Stimulated activated CD4-positive, alpha-beta T cell treated with anti-CD3 and anti-CD28 coated beads, TNF-alpha, amount 100 ng/mL, for 24 hours (primary cell): ENCODE measurements around the gene IL21R.

Experiments used
- DNase-seq, 3 experiments: peaks; one replicate each; pipeline ENCODE4 v3.0.0-alpha.2; 2020; ENCODE audit warnings: low read depth in 3 of 3

Gene IL21R

DNA sequence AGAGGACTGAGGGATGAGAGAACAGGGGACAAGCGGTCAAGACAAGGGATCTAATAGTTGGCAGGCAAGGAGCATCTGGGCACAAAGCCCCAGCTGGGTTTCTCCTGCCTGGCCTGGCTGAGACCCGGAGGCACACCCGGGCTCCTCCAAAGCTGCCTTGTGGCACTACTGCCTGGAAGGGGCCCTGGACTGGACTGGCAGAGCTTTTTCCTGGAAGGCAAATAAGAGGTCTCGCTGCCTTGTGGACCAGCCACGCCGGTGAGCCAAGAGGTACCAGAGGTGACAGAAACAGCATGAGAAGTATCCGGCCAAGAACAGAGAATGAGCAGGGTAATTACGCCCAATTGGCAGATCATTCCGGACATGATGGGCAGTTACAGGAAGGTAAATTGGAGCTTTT lies 83.2 kb downstream of the IL21R start:
- no peak for DNase-seq

DNA sequence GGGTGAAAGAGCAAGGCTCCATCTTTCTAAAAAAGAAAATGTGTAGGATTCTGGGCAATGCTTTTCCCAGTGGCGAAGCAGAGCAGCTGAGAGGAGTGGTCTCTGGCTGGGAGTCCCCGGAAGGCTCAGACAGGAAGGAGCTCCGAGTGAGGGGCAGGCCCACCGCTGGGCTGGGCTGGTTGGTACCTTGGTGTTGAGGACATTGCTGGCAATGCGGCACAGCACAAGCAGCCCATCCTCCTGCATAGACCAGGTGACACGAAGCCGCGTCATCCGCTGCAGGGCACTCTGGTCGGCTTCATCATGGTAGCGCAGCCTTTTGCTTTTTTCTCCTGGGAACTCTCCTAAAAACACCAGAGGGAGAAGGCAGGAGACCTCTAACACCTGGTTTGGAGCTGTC lies 83.8 kb downstream of the IL21R start:
- DNase-seq: no peak

DNA sequence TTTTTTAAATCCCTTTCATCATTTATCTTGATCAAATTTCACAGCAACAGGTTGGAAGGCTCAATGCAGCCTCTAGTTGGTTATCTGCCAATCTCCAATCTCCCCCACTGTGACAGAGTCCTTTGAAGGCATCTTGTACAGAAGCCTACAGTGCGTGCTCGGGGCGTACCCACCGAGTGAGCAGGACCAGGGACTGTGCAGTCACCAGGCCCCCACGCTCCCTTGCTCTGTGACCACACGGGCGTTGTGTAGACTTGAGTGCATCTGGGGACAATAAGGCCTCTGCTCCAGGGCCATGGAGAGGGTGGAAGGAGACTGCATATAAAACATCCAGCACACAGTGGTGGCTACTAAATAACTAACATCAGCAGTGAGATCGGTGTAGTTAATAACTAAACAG lies 84.4 kb downstream of the IL21R start:
- DNase-seq: no peak

DNA sequence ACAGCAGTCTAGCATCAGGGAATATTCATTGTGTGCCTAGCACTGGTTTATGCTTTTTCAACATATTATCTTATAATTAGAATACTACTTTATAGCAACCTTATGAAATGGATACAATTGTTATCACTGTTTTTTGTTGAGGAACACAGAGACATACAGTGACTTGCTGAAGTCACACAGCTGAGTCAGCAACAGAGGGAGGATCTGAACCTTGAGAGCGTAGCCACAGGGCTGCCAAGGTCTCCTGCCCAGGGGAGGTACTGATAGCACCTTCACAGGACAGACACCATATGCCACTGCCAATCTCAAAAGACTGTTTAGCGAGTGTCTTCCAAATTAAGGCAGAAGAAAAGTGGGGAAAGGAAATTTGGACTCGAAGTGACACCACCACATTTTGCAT lies 84.8 kb downstream of the IL21R start:
- no peak for DNase-seq

DNA sequence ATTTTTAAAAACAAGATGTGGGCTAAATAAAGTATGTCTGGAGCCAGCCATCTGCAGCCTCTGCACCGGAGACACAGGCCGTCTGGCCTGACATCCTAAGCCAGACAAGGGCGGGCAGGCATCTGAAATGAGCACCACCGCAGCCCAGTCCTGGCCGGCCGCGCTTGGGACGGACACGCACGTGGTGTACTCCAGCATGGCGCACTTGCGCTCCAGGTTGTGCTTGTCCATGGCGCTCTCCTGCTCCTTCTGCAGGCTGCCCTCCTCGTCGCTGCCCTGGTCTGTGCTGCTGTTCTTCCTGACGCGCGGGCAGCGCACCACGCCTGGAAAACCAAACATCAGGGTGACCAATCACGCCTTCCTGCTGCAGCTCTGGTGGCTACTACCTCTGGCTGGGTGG lies 87.4 kb downstream of the IL21R start:
- DNase-seq: no peak

DNA sequence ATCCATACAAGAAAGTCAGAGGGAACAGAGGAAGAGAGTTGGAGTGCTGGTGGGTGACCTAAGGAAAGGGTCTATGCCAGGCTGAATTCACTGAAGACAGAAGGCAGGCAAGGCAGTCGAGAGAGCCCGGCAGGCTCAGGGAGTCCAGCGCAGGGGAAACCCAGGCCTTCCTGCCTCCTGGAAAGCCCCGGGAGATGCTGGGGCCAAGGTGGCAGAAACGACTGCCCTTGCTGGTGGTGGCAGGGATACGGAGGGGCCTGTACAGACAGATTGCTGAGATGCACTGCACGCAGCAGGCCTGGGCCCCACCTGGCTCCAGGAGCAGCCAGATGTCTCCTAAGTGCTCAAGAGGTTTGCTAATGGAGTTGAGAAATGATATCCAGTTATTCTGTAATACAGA lies 87.9 kb downstream of the IL21R start:
- no peak for DNase-seq

DNA sequence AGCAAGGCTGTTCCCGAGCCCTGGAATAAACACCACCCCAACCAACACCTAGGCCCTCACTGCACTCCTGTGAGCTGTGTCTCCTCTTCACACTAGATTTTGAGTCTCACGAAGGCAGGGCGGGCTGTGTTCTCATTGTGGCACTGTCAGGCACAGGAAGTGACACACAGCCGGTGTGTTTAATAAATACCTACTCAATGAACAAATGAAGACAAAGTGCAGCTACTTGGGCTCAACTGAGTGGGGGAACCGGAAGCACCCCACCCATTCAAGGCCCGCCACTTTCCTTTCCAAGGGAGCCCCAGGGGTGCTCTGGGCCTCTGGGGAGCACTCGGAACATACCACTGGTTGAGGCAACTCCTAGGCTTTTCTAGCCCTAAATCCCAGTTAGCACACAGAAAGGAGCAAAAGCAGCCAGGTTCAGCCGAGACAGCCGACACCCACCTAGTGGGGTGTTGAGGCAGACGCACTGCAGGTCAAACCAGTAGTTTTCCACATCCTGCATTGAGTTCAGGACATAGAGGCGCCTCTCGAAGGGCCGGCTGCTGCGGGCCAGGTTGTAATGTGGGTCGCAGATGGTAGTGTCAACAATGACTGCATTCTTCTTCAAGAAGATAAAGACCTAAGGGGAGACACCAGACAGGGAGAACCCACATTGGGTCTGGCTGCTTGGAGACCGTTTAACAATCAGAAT lies 90.1 kb downstream of the IL21R start:
- DNase-seq: no peak

DNA sequence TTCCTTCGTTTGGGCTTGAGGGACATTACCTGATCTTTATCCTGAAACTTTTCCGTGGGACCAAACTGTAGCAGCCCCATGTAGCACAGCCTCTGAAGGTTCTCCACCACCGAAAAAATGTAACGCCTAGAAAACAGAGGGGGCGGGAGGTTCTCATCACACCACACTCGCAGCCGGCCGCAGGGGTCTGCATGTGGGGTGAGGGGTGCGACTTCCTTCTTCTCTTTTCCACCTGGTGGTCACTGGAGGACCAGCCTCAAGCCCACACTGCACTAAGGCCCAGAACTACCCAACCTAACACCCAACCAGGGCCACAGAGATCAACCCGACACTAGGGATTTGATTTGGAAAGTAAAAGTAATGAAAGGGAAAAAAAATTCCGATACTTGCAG lies 90.6 kb downstream of the IL21R start:
- DNase-seq: no peak

DNA sequence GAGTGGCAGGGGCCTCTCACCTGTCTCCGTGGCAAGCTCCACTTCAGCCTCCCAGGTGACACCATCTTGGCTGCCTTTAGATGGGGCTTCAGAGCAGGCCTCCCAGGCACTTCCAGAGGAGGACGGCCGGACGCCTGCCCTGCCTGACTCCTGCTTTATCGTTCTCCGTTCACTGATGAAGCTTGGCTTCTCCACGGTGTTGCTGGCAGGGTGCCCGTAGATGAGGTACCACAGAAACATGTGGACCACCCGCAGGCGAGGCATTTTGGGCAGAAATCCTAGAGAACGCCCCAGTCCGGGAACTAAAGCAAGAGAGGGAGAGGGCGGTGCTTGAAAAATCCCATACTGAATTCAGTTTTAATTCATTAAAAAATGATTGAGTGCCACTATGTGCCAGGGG lies 93.2 kb downstream of the IL21R start:
- no peak for DNase-seq

DNA sequence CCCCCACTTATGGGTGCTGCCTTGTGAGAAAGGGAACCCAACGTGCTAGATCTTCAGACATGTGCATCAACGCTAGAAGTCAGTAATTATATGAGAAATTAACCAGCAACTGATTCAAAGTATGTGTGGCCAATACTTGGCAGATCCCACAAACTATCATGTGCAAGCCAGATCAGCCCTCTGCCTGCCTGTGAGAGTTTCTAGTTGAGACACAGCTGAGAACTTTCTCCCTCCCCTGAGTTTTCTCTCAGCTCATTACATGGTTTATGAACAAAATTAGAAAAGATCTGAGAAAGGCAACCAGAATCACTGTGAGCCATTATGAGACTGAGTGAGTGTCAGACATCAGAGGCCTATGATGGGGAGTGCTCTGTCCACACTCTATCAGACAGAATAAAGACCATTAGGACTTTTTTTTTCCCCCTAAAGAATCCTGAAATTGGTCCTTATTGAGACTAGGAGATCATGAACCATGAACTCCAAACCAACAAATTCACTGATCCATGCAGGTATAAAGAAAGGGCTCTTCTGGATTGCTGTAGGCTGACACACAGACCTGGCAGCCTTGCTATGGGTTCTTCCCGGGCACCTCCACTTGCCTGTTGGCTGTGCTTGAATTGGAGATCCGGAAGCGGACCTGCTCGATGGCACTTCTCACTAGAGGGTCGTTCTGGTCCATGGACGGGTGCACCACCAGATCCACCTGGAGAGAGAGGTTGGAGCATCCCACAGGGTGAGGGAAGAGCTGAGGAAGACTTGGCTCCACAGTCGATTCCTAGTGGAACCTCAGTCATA lies 96.3 kb downstream of the IL21R start:
- DNase-seq: no peak

DNA sequence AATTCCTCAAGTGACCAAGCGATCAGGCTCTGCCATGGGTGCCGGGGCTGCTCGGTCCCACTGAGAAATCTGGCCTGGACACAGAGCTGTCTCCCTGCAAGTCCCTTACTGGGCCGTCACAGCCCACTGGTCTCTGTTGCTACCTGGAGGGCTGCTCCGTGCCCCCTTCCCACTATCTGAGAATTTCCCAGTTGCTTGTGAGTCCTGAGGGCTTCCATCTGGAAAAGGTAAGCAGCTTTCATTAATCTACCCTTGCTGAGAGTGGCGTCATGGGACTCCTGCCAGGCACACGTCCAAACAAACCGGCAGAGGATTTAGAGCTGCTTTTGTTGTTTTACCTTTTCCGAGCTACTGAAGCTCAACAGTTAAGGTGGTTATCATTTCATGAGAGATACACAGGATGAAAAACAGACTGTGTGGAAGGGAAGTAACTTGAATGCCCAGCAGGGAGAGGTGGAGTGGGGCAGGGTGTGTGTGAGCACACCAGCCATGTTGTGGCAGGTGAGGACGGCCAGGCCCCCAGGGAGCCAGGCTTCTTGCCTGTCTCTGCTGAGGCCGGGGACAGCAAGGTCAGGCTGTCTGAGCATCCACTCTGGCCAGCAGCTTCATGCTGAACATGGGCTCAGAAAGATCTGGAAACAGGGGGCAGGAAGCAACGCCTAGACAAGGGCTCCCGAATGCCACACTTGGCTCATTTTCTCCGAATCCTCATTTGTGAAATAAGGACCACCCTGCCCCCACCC lies 97.1 kb downstream of the IL21R start:
- DNase-seq: no peak

DNA sequence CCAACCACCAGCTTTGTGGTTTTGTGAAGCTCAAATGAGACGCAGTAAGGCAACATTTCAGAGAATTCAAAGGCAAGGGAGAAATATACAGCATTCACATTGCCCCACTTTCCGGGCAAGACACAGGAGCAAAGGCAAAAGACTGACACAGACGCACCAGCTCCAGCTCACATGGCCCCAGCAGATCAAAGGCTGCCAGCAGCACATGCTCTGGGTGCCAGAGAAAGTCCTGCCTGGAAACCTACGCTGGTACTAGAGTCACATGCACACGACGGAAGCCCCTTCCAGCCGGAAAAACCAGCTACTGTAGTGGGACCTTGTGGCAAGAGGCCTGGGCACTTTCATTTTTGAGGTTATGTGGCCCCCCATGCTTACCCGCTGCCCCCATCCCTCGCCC lies 97.7 kb downstream of the IL21R start:
- DNase-seq: no peak

DNA sequence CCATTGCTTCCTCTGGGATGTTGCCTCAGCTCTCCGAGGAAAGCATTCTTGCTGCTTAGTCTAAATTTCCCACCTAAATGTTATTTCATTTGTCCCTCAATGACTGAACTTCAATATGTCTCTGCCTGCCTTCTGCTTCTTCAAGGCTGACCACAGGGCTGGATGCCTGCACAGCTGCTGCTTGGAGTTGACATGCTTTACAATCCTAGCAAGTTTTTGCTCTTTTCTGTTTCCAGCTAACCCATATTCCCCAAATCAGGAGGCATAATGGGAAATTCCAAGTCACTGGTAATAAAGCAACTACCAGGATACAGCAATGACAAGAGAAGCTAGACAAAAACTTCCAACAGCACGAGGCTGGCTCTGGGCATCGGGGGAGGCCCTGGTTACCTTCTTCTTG lies 98.8 kb downstream of the IL21R start:
- DNase-seq: no peak
